ENCODE measurements around the gene GPR89A.
"Not testable (repeated sequence)": the region's sequence is repeated elsewhere in the genome, so short reads cannot be mapped to it uniquely, and the experiment has no call there.

GPR89A gene

DNA sequence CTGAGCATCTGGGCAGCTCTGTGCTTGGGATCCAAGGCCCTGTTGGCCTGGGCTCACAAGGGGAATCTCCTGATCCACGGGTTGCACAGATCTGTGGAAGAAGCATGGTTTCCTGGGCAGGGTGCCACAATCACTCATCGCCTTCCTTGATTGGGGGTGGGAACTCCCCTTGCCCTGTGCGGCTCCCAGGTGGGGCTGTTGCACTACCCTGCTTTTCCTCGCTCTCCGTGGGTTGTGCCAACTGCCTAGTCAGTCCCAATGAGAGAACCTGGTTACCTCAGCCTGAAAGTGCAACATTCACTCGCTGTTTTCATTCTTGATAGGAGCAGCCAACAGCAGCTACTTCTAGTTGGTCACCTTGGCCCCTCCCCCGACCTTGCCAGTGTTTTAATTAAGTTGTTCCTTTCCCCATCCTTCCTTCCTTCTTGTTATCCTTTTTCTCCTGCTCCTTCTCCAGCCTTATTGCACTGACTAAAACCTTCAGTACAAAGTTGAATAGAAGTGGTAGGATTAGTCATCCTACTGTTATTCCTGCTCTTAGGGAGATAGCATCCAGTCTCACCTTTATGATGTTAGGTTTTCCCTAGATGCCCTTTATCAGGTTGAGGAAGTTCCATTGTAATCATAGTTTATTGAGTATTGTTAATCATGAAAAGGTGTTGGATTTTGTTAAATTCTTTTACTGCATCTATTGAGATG lies 48.6 kb downstream of the GPR89A start:
- in situ Hi-C loops (cut with HindIII; ENCODE audit: low sequenced_read_pairs); DNase-seq (ENCODE audit: low read depth, low spot score); H3K4me3 ChIP-seq (ENCODE audit: low read depth, low read length): not testable (repeated sequence)

DNA sequence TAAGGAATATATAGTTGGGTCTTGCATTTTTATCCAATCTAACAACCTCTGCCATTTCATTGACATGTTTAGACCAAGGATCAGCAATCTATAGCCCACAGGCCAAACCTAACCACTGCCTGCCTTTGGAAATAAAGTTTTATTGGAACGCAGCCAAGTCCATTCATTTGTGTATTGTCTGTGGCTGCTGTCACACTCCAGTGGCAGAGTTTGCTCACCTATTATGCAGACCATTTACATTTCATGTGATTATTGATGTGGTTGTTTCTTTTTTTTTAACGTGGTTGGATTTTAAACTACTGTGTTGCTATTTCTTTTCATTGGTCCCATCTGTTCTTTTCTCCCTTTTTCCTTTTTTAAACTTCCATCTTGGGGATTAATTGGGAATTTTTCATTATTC lies 54.7 kb downstream of the GPR89A start:
- in situ Hi-C loops (cut with HindIII; ENCODE audit: low sequenced_read_pairs); DNase-seq (ENCODE audit: low read depth, low spot score); H3K4me3 ChIP-seq (ENCODE audit: low read depth, low read length): not testable (repeated sequence)

- in situ Hi-C loops (cut with HindIII; ENCODE audit: low sequenced_read_pairs); H3K4me3 ChIP-seq (ENCODE audit: low read depth, low read length); DNase-seq (ENCODE audit: low read depth, low spot score): not testable (repeated sequence)
Measured at GRCh38 chr1:145665015-145665414, 57.2 kb downstream of the GPR89A start.

DNA sequence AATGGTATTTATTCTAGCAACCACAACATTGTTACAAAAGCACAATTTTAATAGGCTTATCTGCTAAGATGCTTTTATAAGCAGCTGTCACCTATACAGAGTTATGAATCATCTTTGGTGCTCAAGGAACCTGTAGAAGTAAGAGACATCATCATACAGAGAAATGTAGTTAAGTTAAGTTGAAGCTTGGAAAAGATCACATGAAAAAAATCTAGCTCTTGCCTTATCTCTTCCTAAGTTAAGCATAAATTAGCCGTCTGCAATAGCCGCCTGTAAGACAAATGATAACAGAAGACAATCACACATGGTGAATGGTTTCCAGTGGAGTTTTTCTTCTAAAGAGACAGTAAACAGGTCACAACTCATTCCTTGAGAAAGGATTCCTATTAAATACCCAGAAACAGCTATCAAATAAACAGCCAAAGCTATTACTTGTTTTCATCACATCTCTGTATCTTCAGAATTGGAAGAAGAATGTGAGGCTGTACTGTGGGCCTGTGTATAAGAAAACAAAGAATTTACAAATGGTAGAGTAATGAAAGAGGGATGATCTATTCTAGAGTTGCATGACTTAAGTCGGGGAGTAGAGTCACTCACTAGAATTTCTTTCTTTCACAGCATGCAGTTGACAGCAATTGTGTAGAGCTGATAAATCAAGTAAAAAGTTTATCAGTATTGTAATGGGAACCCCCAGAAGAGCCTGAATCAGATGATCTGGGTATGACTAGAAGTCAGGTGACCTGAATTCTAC lies 63.4 kb downstream of the GPR89A start:
- H3K4me3 ChIP-seq (ENCODE audit: low read depth, low read length); in situ Hi-C loops (cut with HindIII; ENCODE audit: low sequenced_read_pairs); DNase-seq (ENCODE audit: low read depth, low spot score): not testable (repeated sequence)

DNA sequence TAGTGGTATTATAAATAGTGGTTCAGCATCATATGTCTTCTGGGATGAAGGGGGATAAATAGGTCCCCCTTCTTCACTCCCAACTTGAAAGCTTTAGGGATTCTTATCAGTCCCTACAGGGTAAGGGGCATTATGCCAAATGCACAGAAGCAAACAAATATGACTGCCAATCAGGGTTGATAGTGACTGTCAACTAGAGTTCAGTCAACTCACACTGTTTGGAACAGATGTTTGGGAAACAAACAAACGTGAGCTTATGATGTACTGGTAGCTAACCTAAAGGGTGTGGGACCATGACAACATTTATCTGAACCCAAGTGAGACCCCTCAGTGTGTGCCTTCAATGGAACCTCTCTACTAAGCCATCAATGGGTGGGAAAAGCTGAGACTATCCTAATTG lies 65.4 kb downstream of the GPR89A start:
- H3K4me3 ChIP-seq (ENCODE audit: low read depth, low read length); DNase-seq (ENCODE audit: low read depth, low spot score); in situ Hi-C loops (cut with HindIII; ENCODE audit: low sequenced_read_pairs): not testable (repeated sequence)

DNA sequence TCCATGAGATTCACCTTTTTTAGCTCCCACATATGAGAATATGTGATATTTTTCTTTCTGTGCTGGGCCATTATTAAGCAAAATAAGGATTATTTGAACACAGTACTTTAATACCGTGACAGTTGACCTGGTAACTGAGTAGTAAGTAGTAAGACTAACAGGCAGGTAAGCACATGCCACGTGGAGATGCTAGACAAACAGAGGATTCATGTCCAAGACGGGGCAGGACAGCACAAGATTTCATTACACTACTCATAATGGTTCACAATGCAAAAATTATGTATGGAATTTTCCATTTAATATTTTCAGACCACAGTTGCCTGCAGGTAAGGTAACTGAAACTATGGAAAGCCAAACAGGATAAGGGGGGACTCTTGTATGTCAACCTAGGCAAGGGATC lies 77.1 kb downstream of the GPR89A start:
- H3K4me3 ChIP-seq (ENCODE audit: low read depth, low read length); DNase-seq (ENCODE audit: low read depth, low spot score); in situ Hi-C loops (cut with HindIII; ENCODE audit: low sequenced_read_pairs): not testable (repeated sequence)

DNA sequence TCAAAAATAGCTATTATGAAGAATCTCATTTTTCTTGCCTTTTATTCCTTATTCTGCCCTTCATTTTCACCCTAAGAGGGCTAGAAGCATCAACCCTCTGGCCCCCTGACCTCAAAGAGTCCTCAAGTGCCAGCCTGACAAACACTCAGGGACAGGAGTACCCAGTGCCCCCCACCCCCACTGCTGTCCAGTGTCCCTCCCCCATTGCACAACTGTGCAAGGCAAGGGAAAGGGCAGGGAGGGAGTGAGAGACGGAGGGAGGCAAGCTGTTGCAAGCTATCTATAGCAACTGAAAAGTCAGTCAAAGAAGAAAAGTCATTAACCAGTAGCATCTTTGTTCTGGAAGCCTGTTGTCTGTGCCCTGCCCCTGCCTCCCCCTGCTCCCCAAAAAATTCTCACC lies 78.3 kb downstream of the GPR89A start:
- H3K4me3 ChIP-seq (ENCODE audit: low read depth, low read length); DNase-seq (ENCODE audit: low read depth, low spot score); in situ Hi-C loops (cut with HindIII; ENCODE audit: low sequenced_read_pairs): not testable (repeated sequence)

- TF ChIP-seq, protein P1, sequence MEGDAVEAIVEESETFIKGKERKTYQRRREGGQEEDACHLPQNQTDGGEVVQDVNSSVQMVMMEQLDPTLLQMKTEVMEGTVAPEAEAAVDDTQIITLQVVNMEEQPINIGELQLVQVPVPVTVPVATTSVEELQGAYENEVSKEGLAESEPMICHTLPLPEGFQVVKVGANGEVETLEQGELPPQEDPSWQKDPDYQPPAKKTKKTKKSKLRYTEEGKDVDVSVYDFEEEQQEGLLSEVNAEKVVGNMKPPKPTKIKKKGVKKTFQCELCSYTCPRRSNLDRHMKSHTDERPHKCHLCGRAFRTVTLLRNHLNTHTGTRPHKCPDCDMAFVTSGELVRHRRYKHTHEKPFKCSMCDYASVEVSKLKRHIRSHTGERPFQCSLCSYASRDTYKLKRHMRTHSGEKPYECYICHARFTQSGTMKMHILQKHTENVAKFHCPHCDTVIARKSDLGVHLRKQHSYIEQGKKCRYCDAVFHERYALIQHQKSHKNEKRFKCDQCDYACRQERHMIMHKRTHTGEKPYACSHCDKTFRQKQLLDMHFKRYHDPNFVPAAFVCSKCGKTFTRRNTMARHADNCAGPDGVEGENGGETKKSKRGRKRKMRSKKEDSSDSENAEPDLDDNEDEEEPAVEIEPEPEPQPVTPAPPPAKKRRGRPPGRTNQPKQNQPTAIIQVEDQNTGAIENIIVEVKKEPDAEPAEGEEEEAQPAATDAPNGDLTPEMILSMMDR (IDR thresholded peaks at IDR 0.05; ENCODE audit: low read depth, low read length), result no peak
- in situ Hi-C loops (cut with HindIII; ENCODE audit: low sequenced_read_pairs), result no loop called here
- H3K4me3 ChIP-seq (ENCODE audit: low read depth, low read length), result no peak overlapping the region
- DNase-seq (ENCODE audit: low read depth, low spot score), result no peak
Measured at GRCh38 chr1:145688328-145688727, 80.5 kb downstream of the GPR89A start.

DNA sequence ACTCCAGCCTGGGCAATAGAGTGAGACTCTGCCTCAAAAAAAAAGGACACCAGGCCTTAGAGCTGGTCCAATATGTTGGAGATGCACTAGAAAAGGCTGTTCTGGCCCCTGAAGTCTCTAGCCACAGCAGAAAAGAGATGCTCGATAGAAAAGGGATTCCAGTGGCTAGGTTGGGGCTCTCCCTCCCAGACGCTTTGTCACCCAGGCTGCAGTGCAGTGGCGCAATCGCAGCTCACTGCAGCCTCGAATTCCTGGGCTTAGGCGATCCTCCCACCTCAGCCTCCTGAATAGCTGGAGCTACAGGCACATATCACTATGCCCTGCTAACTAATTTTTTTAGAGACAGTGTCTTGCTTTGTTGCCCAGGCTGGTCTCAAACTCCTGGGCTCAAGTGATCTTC lies 81.1 kb downstream of the GPR89A start:
- in situ Hi-C loops (cut with HindIII; ENCODE audit: low sequenced_read_pairs), result no loop called here

GRCh38 chr1:145689922-145690321 lies 82.1 kb downstream of the GPR89A start:
- no peak for DNase-seq (ENCODE audit: low read depth, low spot score)
- in situ Hi-C loops (cut with HindIII; ENCODE audit: low sequenced_read_pairs), result no loop called here
- TF ChIP-seq, protein P1 (IDR thresholded peaks at IDR 0.05; ENCODE audit: low read depth, low read length), result no peak
- H3K4me3 ChIP-seq (ENCODE audit: low read depth, low read length), result no peak overlapping the region

More for the DNA sequence above, 81.1 kb downstream of the GPR89A start:
- TF ChIP-seq, protein P1 (IDR thresholded peaks at IDR 0.05; ENCODE audit: low read depth, low read length), result no peak
- no peak for DNase-seq (ENCODE audit: low read depth, low spot score)
- no peak overlapping the region for H3K4me3 ChIP-seq (ENCODE audit: low read depth, low read length)

All from astrocyte of the spinal cord (primary cell).